Measurements from ENCODE around the gene SMIM10.
"Not testable (repeated sequence)": the region's sequence is repeated elsewhere in the genome, so short reads cannot be mapped to it uniquely, and the experiment has no call there.

The SMIM10 gene

DNA sequence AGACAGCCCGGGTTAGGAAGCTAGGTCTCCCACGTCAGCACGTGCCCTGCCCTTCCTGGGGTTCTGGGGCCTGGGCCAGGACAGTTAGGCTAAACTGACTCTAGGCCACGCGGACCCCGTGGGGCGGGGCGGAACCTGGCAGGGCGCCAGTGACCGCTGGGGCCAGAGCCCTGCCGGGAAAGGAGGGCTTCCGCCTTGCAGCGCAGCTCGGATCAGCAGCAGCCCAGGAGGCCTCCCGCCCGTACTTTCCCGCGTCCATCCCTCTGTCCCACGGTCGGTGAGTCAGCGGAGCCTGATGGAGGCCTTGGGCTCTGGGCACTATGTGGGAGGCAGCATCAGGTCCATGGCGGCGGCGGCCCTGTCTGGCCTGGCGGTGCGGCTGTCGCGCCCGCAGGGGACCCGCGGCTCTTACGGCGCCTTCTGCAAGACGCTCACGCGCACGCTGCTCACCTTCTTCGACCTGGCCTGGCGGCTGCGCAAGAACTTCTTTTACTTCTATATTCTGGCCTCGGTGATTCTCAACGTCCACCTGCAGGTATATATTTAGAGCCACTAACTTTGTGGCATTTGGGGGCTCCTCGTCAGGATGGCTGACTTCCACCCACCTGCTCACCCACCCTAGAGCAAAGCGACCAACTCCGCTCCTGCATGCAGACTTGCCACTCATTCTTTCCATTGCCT lies at the start of gene SMIM10:
TSS of gene SMIM10 (plus strand) at position 191 of the 681 bp plus-strand sequence. CDS start at position 296, 105 bp downstream.
- peak in 9 of 14 donors; percentile 0 to 58 (median 20) for DNase-seq

DNA sequence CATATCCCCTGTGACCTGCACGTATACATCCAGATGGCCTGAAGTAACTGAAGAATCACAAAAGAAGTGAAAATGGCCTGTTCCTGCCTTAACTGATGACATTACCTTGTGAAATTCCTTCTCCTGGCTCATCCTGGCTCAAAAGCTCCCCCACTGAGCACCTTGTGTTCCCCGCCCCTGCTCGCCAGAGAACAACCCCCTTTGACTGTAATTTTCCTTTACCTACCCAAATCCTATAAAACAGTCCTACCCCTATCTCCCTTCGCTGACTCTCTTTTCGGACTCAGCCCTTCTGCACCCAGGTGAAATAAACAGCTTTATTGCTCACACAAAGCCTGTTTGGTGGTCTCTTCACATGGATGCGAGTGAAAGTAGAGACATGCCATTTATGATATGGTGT lies 44.4 kb upstream of the SMIM10 start:
- not testable (repeated sequence) for DNase-seq

DNA sequence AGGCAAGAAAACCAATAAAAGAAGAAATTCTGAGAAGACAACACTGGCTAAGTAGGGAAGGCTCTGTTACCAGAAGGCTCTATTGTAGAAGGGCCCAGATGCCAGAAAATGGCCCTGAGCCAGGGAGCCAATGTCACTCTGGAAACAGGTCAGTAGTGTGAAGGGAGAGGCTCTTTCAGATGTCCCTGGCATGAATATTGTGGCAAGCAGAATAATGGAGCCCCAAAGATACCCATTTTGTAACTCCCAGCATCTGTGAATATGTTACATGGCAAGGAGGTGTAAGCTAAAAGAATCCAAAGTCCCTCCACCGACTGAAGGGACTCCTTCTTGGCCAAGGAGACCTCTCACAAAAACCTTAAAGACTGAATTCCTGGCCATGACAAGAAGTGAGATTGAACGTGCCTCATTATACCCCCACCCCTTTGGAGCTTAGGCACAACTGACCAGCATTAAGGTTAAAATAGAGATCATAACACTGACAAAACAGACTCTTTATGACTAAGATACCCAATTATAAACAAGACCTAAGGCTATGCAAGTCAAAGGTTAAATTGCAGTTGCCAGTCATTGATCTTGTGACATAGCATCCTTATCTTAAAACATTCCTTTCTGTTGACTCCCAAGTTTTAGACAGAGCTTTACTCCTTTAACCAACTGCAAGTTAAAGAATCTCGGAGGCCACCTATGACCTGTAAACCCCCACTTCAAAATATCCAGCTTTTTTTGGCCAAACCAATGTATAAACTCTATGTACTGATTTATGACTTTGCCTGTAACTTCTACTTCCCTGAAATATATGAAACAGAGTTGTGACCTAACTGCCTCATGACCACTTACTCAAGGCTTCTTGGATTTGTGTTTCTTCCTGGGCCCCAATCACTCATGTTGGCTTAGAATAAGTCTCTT lies 42.2 kb upstream of the SMIM10 start:
- DNase-seq = no peak

DNA sequence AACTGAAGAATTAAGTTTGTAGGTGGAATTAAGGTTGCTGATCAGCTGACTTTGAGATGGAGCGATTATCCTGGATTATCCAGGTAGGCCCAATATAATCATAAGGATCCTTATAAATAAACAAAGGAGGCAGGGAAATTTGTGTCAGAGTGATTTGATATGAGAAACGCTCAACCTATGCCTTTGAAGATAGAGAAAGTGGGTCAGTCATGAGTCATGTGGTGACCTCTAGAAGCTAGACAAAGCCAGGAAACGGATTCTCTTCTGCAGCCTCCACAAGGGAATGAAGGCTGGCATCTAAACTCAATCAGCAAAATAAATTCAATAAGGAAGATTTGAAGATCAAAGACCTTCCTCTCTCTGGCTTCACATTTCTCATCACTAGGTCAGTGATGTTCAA lies 41.5 kb upstream of the SMIM10 start:
- DNase-seq = no peak

DNA sequence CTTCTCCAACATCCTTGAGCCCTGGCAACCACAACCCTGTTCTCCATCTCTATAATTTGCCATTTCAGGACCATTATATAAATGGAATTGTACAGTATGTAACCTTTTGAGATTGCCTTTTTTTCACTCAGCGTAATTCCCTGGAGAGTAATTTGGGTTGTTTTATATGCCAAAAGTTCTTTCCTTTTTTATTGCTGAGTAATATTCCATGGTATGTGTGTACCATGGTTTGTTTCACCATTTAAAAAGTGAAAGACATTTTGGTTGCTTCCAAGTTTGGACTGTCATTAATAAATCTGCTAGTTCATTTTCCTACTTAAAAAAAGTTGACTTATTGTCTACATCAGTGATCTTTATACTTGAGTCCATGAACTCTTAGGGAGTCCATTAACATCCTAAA lies 33.0 kb upstream of the SMIM10 start:
- DNase-seq = no peak

DNA sequence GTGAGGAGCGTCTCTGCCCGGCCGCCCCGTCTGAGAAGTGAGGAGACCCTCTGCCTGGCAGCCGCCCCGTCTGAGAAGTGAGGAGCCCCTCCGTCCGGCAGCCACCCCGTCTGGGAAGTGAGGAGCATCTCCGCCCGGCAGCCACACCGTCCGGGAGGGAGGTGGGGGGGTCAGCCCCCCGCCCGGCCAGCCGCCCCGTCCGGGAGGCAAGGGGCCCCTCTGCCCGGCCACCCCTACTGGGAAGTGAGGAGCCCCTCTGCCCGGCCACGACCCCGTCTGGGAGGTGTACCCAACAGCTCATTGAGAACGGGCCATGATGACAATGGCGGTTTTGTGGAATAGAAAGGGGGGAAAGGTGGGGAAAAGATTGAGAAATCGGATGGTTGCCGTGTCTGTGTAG lies 30.4 kb upstream of the SMIM10 start:
- DNase-seq = not testable (repeated sequence)

DNA sequence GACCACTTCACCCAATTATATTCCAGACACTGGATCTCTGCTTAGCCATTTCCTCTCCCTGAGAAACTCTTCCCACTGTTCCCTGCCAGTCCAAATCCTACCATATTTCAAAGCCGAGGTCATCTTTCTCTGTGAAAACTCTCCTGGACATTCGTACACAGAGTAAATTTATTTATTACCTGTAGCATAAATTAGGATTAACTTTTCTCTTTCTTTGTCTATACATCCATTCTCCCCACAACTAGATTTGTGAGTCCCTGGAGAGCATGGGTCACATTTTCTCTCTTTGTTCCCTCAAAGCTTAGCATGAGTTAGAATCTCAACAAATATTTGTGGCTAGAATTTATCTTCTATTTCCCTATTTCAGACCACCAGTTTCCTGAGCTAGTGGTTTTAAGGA lies 27.8 kb upstream of the SMIM10 start:
- no peak for DNase-seq

DNA sequence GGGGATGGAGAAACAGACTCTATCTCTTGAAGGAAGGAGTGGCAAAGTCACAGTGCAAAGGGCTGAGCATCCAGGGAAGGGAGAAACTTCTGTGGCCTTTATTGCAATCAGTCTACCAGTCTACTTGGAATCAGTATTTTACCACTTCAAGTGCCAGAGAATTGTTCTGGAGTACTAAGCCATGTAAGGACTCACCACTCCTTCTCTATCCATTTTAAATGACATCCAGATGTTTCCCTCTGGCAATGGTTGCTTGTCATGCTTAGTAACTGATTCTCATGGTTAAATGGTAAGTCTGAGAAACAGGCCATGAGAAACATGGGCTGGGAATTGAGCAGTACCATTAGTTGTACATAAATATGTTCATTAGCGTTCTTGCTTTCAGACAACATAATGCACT lies 21.1 kb upstream of the SMIM10 start:
- no peak for DNase-seq

DNA sequence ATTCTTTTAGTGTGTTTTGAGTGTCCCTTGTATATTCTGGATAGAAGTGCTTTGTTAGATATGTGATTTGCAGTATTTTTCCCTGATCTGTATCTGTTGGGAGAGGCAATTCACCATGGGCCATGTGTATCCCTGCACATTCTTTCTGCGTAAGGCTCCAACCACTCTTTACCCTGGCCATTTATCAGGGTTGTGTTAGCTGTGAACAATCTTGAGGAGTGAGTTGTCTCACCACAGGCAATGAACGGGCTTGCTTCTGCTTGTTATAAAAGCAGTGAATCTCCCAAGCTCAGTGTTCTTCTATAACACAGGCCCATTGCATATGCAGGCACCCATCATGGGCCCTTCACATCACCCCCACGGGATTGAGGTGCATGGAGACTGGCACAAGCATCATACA lies 18.9 kb upstream of the SMIM10 start:
- DNase-seq = no peak

DNA sequence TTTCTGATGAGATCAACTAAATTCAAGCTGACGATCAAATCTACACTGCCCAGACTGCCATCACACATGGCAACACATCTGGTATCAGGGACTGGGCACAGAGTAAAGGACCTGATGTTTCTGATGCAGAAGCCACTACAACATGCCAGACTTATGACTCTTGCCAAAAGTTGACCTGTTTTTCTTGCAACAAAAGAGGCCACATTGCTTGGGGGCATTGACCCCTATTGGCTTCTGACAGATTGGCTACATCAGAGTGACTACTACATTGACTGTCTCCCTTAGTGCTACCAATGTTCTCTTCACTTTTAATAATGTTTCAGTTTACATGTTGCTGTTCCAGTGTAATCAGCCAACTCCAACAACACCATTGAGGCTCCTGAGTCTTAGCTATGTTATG lies 15.3 kb upstream of the SMIM10 start:
- no peak for DNase-seq

DNA sequence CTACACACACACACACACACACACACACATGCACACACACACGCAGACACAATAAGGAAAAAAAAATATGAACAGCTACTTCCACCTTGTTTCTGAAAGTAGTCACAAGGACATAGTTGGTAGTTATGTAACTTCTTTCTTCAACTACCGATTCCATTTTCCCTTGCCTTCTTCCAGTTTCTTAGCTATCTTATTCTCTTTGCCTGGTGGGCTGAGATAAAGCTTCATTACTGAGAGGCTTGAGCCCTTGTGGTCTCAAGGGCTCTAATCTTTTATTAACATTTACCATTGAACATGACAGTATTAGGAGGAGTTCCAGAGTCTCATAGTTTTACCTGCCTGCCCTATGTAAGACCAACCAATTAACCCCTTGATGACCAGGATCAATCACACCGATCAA lies 8.9 kb upstream of the SMIM10 start:
- no peak for DNase-seq

DNA sequence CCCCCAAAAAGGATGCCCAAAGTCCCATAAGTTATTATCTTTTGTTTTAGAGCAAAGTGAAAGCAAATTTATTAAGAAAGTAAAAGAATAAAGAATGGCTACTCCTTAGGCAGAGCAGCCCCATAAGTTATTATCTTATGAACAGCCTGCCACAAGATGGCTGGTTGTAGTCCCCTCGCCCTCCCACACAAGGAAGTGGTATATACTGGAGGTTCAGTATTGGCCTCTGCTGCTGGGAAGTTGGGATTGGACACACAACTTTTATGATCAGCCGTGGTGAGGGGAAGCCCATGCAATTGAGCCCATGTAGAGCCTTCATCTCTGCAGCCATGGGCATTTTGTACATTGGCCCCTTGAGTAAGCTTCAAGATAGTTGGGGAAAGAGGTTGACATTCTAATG lies 8.0 kb upstream of the SMIM10 start:
- DNase-seq = no peak

DNA sequence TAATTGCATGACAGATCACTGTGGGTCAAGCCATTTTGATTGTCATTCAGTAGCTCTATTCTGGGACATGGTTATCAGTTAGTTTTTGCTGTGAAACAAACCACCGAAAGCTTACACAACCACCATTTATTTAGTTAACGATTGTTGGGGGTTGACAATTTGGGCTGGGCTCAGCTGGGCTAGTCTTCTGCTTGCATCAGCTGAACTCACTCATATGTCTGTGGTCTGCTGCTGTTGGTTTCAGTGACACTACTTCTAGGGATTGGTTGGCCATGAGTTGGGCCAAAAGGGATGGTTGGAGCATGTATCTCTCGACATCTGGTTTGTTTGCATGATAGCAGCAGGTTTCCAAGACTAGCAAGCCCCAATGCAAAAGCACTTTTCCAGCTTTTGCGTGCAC lies 5.3 kb upstream of the SMIM10 start:
- no peak for DNase-seq

DNA sequence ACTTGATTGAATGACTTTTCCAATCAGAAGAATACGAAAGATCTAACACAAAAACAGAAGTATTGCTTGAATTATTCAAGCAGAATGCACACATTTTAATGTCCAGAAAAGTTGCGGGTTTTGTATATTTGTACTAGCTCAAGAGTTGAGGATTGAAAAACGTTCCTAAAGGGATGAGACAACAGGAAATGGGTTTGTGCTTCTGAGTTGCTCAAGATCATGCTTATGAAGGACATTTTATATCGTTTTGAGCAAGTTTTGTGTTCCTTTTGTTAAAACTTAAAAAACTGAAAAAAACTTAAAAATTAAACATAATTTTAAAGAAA lies 353 bp upstream of the SMIM10 start:
- DNase-seq = no peak

DNA sequence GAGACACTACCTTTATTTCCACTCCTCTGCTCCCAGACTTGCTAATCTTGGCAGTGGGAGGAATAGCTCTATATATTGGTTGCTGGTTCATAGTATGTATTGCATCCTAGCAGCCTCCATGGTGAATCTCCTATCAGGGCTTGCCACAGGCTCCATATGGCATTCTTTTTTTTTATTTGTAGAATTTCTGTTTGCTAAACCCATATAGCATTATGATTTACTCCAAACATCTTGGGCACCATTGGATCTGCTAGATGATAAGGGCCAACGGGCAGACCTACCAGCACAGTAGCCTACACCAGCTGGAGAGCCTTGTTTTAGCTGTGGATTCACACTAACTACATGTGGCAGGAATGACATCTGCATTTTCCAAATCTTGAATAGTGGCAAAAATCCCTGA lies 6.9 kb downstream of the SMIM10 start:
- no peak for DNase-seq

DNA sequence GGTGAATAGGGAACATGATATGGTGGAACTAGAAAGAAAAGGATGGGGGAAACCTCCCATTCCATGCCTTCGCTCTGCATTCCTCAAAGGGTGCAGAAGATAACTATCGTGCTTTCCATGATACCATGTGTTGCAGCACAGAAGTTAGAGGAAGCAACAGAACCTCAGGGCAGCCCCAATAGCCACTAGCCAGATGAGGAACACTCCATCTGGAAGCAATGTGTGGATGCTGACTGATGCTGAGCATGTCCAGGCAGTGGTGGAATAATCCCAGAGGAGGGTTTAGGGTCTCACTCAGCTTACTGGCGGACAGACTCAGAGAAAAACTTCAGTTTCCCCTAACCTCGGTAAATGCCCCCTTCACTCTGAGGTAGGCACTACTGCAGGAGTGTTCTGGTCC lies 7.5 kb downstream of the SMIM10 start:
- no peak for DNase-seq

DNA sequence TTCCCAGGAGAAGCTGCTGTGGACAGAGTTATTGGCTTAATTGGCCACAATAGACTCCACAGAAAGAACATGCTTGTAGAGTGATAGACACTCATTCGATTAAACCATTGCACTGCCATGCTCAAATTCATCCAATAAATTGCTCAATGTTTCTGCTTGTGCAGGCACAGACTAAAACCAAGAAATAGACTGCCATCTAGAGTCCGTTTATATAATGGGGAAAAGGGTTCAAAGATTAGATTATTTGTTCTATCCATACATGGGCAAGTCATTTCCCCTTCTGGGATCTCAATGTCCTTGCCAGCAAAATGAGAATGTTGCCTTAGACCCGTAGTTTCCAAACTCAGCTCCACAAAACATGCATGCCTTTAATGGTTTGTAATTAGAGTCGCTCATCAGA lies 8.7 kb downstream of the SMIM10 start:
- no peak for DNase-seq

DNA sequence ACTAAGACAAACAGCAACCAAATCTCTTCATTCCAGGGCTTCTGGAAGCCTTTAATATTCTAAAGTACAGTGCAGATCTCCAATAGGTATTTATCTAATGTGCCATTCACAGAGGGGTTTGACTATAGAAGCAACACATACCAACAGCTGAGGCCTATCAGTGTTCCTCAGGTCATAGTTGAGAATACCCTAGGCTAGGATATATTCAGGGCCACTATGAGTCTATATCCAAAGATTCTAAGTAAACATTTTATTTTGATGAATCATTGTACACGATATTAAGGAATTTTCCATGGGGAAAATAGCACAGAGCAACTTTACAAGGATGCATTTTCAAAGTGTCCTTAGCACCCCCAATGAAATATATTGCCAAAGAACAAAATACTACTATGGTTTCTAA lies 9.7 kb downstream of the SMIM10 start:
- no peak for DNase-seq

DNA sequence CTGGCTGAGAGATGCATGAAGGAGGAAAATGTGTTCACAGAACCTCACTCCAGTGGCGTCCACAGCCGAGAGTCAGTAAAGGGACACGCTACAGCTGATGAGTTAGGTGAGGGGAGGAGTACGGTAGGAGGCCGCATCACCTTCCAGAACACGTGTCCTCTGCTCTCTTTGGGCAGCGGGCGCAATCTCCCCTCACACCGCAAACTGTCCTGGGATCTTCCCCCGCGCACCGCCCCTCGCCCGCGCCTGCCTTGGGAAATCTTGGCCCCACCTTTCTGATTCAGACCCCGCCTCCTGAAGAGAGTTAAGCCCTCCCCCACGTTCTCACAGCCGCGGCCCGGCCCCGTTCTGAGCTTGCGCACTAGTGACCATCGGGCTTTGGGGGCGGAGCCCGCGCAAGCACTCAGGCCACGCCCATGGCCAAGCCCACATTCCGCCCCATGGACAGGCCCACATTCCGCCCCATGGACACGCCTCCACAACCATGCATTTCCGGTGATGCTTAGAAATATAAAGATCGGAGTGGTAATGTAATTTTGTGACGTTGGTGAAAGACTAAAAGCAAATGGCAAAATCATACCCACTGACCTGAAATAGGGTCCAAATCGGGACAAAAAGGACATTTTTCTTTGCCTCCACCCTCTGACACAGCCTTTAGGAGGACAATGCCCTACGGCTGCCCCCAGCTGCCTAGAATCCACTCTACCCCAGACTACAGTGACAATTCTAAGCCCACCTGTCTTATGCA lies 13.3 kb downstream of the SMIM10 start:
- peak; percentile 6 to 88 (median 75) for DNase-seq

DNA sequence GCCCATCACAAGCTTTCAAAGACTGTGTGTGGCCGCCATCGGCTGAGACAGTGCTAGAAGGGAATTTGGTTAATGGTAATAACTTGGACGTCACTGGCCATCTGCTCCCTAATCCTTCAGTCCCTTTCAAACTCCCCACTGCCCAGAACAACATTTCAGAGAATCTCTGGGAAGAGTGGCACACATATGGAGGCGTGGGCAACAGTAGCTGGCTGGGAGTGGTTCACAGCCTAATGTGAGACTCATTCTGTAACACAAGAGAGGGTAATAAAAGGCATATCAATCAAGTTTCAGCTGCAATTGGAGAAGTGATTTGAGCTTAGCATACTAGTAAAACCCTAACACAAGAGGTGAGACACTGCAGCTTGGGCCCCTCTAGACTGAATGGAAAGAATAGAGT lies 15.4 kb downstream of the SMIM10 start:
- DNase-seq = no peak

DNA sequence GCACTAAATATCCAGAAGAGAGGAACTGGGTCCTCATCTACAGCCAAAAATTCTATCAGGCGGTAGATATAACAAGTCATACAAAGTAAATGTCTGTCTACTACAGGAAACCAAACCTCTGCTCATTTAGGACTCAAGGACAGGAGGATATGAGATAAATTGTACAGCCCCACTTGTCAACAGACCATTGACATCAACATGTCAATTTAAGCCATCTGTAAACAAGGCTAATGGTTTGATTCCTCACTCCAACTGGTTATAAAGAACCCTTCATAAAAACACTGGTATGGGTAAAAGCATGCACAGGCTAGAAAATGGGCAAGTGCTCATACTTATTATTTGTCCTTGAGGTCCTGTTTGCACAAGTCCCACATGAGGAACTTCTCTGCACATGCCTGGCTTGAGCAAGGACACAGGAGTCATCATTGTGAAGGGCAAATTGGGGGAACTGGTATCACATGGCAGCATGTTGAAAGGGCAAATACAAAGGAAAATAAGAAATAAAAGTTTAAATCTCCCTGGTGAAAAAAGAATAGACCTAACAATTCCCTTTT lies 18.3 kb downstream of the SMIM10 start:
- no peak for DNase-seq

DNA sequence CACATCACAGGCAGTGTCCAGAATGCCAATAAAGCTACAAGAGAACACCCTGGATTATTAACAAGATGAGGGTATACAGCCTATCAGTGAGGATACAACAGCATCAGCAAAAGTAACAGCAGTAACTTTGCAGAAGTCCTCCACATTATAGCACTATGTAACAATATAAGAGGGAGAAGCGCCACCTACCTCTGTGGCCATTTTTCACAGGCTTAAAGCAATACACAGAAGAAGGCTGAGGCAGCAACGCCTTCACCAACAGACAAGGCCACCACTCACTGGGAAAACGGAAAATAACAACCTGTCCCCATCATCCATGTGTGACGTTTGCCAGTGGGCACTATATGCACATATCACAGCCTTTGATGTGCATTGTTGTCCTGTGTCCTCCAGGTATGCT lies 19.0 kb downstream of the SMIM10 start:
- DNase-seq = no peak

DNA sequence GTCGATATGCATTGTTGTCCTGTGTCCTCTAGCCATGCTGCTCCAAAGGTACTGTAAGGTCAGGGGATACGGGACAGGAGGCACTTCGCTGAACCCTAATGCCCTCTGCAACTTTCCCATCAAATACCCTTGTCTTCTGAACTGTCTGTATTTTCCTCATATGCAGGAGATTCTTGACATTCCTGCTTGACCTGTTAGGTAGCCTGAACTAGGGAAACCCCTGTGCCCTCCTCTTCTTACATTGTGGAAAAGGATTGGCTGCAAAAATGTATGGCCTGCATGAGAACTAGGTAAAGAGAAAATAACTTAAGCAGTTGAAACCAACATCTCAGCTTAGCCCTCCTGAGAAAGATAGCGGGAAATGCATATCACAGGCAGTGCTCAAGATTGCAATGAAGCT lies 20.1 kb downstream of the SMIM10 start:
- no peak for DNase-seq

All from C1 segment of cervical spinal cord (tissue), 14 donors.